ENCODE results near the gene LMAN1. TPM values are rescaled to one million over a fixed set of nuclear protein-coding genes. Genes with fewer than 3 reads are reported as not detected.

The LMAN1 gene
- total RNA-seq, 2 experiments from 2014 or later, result 23.9 to 26.1 TPM

DNA sequence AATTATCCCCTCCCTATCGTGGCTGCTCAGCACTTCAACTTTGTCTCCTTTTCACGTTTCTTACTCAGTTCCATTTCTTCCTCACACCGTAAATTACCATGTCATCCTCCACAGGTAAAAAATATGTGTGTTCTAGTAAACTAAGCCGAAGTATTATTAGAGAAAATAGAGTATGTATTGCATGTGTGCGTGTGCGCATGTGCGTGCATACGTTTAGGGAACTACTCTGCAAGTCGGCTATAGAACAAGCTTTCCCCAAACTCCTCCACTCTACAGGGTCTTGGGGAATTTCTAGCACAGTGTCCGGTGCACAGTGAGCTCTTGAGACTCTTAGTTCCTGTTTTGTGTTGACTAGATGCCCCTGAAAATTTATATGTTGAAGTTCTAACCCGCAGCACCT, 76.7 kb downstream of the LMAN1 start:
- Mint-ChIP-seq H3K27me3 (peaks cover 86% of the 10 kb centered on the region), H3K36me3 (ENCODE audit: low read depth) (no peaks in the 10 kb centered on the region), H3K9me3 (no peaks in the 10 kb centered on the region), H3K27ac (no peak overlapping the region), H3K4me3 (no peak overlapping the region), H3K4me1 (ENCODE audit: low read depth) (no peaks in the 10 kb centered on the region)
- intact Hi-C loops (cut with DNase I, micrococcal nuclease), result no loop called here
- Histone ChIP-seq H3K27me3 (ENCODE audit: control insufficient read depth in 1 of 2, insufficient read depth in 2 of 2, low read length in 2 of 2) (peaks cover 31 to 69% of the 10 kb centered on the region in 2 experiments), H3K36me3 (ENCODE audit: insufficient read depth, low read length) (no peaks in the 10 kb centered on the region), H3K4me1 (ENCODE audit: insufficient read depth, low read length) (no peaks in the 10 kb centered on the region), H3K27ac (ENCODE audit: low read depth in 1 of 2, low read length in 2 of 2) (no peak overlapping the region), H3K9me3 (ENCODE audit: control insufficient read depth in 1 of 2, insufficient read depth in 1 of 2, low read length in 2 of 2) (no peaks in the 10 kb centered on the region), H3K4me3 (ENCODE audit: low read length) (no peak overlapping the region)
- POLR2A ChIA-PET, result no interaction called here
- no peak for ATAC-seq (ENCODE audit: poor library complexity)
- DNase-seq, result no peak
- CTCF ChIA-PET, result no interaction called here
- TF ChIP-seq, protein P1, sequence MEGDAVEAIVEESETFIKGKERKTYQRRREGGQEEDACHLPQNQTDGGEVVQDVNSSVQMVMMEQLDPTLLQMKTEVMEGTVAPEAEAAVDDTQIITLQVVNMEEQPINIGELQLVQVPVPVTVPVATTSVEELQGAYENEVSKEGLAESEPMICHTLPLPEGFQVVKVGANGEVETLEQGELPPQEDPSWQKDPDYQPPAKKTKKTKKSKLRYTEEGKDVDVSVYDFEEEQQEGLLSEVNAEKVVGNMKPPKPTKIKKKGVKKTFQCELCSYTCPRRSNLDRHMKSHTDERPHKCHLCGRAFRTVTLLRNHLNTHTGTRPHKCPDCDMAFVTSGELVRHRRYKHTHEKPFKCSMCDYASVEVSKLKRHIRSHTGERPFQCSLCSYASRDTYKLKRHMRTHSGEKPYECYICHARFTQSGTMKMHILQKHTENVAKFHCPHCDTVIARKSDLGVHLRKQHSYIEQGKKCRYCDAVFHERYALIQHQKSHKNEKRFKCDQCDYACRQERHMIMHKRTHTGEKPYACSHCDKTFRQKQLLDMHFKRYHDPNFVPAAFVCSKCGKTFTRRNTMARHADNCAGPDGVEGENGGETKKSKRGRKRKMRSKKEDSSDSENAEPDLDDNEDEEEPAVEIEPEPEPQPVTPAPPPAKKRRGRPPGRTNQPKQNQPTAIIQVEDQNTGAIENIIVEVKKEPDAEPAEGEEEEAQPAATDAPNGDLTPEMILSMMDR (IDR thresholded peaks at IDR 0.05), result no peak

DNA sequence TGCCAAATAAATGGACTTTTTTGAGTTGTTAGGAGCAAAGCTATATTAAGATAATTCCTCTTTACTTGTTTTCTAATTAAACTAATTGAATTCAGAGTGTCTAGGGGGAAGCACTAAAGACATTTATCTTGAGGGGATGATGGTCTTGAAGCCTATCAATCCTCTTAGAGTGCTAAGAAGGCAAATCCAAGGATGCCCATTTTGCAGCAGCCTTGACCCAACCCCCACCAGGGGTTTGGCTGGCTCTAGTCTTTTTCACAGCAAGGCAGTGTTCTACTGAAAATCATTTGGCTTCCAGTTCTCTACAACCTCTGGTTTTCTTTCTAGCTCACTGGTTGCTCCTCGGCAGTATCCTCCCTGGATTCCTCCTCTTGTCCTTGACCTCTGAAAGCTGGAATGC, 79.3 kb downstream of the LMAN1 start:
- Histone ChIP-seq H3K4me1 (ENCODE audit: insufficient read depth, low read length) (no peaks in the 10 kb centered on the region), H3K4me3 (ENCODE audit: low read length) (no peak overlapping the region), H3K36me3 (ENCODE audit: insufficient read depth, low read length) (no peaks in the 10 kb centered on the region), H3K27ac (ENCODE audit: low read depth in 1 of 2, low read length in 2 of 2) (no peak overlapping the region), H3K27me3 (ENCODE audit: control insufficient read depth in 1 of 2, insufficient read depth in 2 of 2, low read length in 2 of 2) (peaks cover 45 to 71% of the 10 kb centered on the region in 2 experiments), H3K9me3 (ENCODE audit: control insufficient read depth in 1 of 2, insufficient read depth in 1 of 2, low read length in 2 of 2) (no peaks in the 10 kb centered on the region)
- no peak overlapping the region for H3K27ac Mint-ChIP-seq
- H3K9me3 Mint-ChIP-seq, result no peaks in the 10 kb centered on the region
- DNase-seq, result no peak
- no peaks in the 10 kb centered on the region for H3K36me3 Mint-ChIP-seq (ENCODE audit: low read depth)
- CTCF ChIA-PET, result interaction anchor here (1.4 kb wide), 1 partner anchor 122 kb away, joined by 4 read pairs; no protein-coding TSS in a partner anchor
- intact Hi-C loops (cut with DNase I, micrococcal nuclease), result no loop called here
- H3K4me3 Mint-ChIP-seq, result no peak overlapping the region
- H3K4me1 Mint-ChIP-seq (ENCODE audit: low read depth), result no peaks in the 10 kb centered on the region
- POLR2A ChIA-PET, result no interaction called here
- H3K27me3 Mint-ChIP-seq, result peaks cover 88% of the 10 kb centered on the region
- TF ChIP-seq, protein P1 (IDR thresholded peaks at IDR 0.05), result no peak
- no peak for ATAC-seq (ENCODE audit: poor library complexity)

DNA sequence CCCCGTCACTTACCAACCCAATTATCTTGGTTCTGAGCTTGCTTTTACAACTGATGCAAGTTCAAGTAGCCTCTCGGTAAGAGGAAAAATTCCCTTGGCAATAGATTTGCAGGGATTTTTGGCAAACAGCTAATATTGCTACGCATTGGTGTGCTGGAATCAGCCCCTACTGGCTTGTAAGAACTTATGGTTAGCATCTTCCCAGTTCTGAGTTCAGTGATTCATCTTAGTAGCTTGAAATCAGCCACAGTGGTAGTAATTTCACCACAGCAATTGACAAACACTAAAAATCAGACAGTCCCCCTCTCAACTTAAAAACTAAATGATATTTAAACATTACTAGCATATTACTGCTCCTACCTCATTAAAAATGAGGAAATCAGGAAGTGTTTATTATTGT, 79.9 kb downstream of the LMAN1 start:
- TF ChIP-seq, protein P1 (IDR thresholded peaks at IDR 0.05), result no peak
- intact Hi-C loops (cut with DNase I, micrococcal nuclease), result no loop called here
- no peak overlapping the region for H3K27ac ChIP-seq (ENCODE audit: low read depth in 1 of 2, low read length in 2 of 2)
- ATAC-seq (ENCODE audit: poor library complexity) (no peak), DNase-seq (no peak)
- Mint-ChIP-seq H3K9me3 (no peaks in the 10 kb centered on the region), H3K36me3 (ENCODE audit: low read depth) (no peaks in the 10 kb centered on the region), H3K4me1 (ENCODE audit: low read depth) (no peaks in the 10 kb centered on the region), H3K4me3 (no peak overlapping the region), H3K27me3 (peaks cover 88% of the 10 kb centered on the region), H3K27ac (no peak overlapping the region)
- POLR2A ChIA-PET, result no interaction called here
- no peak overlapping the region for H3K4me3 ChIP-seq (ENCODE audit: low read length)
- H3K36me3 ChIP-seq (ENCODE audit: insufficient read depth, low read length), result no peaks in the 10 kb centered on the region
- CTCF ChIA-PET, result interaction anchor here (1.4 kb wide), 1 partner anchor 123 kb away, joined by 4 read pairs; no protein-coding TSS in a partner anchor
- H3K4me1 ChIP-seq (ENCODE audit: insufficient read depth, low read length), result no peaks in the 10 kb centered on the region
- H3K9me3 ChIP-seq (ENCODE audit: control insufficient read depth in 1 of 2, insufficient read depth in 1 of 2, low read length in 2 of 2), result peaks cover 0 to 5% of the 10 kb centered on the region in 2 experiments
- peaks cover 50 to 76% of the 10 kb centered on the region in 2 experiments for H3K27me3 ChIP-seq (ENCODE audit: control insufficient read depth in 1 of 2, insufficient read depth in 2 of 2, low read length in 2 of 2)

Measured in CD4-positive, alpha-beta T cell (primary cell).